Hepatocyte (in vitro differentiated cells): ENCODE data around the gene CRLF3. TPM values are rescaled to one million over a fixed set of nuclear protein-coding genes. Genes with fewer than 3 reads are reported as not detected.

Source experiments
- DNase-seq: peaks from one replicate; pipeline ENCODE4 v3.0.0-alpha.2; 2016; ENCODE audit warnings: low spot score
- H2AFZ ChIP-seq: fragments of 200-600 bp; sonication (generic); 2 replicates; pipeline ENCODE4 v1.6.0; 2016; ENCODE audit warnings: antibody characterized with exemption, mild to moderate bottlenecking
- H3K27ac ChIP-seq: fragments of 200-600 bp; sonication (generic); 2 replicates; pipeline ENCODE4 v1.5.1; 2016; ENCODE audit warnings: mild to moderate bottlenecking
- H3K27me3 ChIP-seq: fragments of 200-600 bp; sonication (generic); 2 replicates; pipeline ENCODE4 v1.6.1; 2016
- H3K36me3 ChIP-seq: fragments of 200-600 bp; sonication (generic); replicated peaks from 2 replicates; pipeline ENCODE4 v1.5.1; 2016; ENCODE audit warnings: low read depth; ENCODE audit not compliant: insufficient read depth
- H3K4me1 ChIP-seq: fragments of 200-600 bp; sonication (generic); 2 replicates; pipeline ENCODE4 v1.5.1; 2016; ENCODE audit warnings: mild to moderate bottlenecking, moderate library complexity; ENCODE audit not compliant: insufficient read depth
- H3K4me2 ChIP-seq: fragments of 200-600 bp; sonication (generic); 2 replicates; pipeline ENCODE4 v1.6.0; 2016
- H3K4me3 ChIP-seq: fragments of 200-600 bp; sonication (generic); 2 replicates; pipeline ENCODE4 v1.5.1; 2016; ENCODE audit warnings: mild to moderate bottlenecking
- H3K79me2 ChIP-seq: fragments of 200-600 bp; sonication (generic); 2 replicates; pipeline ENCODE4 v1.6.0; 2017; ENCODE audit warnings: mild to moderate bottlenecking
- H3K9me2 ChIP-seq: fragments of 200-600 bp; sonication (generic); replicated peaks from 2 replicates; pipeline ENCODE4 v1.6.0; 2017; ENCODE audit warnings: mild to moderate bottlenecking; ENCODE audit not compliant: insufficient read depth
- H3K9me3 ChIP-seq: fragments of 200-600 bp; sonication (generic); 2 replicates; pipeline ENCODE4 v1.5.1; 2016; ENCODE audit warnings: low read depth, mild to moderate bottlenecking
- H4K20me1 ChIP-seq: fragments of 200-600 bp; sonication (generic); 2 replicates; pipeline ENCODE4 v1.6.0; 2016; ENCODE audit warnings: mild to moderate bottlenecking; ENCODE audit not compliant: insufficient read depth, poor library complexity, severe bottlenecking
- CTCF ChIP-seq: fragments of 200-600 bp; sonication (generic); IDR thresholded peaks from 2 replicates; pipeline ENCODE4 v1.5.1; 2016; ENCODE audit warnings: antibody characterized with exemption, mild to moderate bottlenecking; ENCODE audit not compliant: poor library complexity
- EZH2 ChIP-seq: fragments of 200-600 bp; sonication (generic); IDR thresholded peaks from 2 replicates; pipeline ENCODE4 v1.6.1; 2016; ENCODE audit warnings: antibody characterized with exemption, mild to moderate bottlenecking, borderline replicate concordance
- EZH2phosphoT487 ChIP-seq: fragments of 200-600 bp; sonication (generic); IDR thresholded peaks from one replicate; pipeline ENCODE4 v1.6.1; 2018; ENCODE audit warnings: antibody characterized with exemption, mild to moderate bottlenecking, low read depth, moderate library complexity; ENCODE audit not compliant: unreplicated experiment, severe bottlenecking
- WGBS: methylation state at CpG from one replicate; pipeline ENCODE4 v1.1.6; 2016; ENCODE audit warnings: low lambda C conversion rate; ENCODE audit errors: missing lambda C conversion rate; 5-methylcytosine and 5-hydroxymethylcytosine counted together
- polyA plus RNA-seq: library from polyadenylated mRNA; unstranded; fragments of >200 nt; fragmentation: Nextera tagmentation; extraction: Ambion mirVana; gene quantifications from 2 replicates; pipeline ENCODE4 v1.2.1, GENCODE V29; 2016
- total RNA-seq: library from RNA; depleted of rRNA; stranded (reverse); fragments of >200 nt; gene quantifications from 2 replicates; pipeline ENCODE4 v1.2.3, GENCODE V29; 2014

CRLF3 gene
- total and polyA plus RNA-seq, 2 experiments from 2014 or later = 8.4 to 8.7 TPM

- under 1% methylated on average over 59 of the region's 59 CpGs for WGBS
- Histone ChIP-seq H3K27ac (peak within 1 kb of the TSS; percentile 36), H3K4me3 (peak within 1 kb of the TSS; percentile 91), H3K9me2 (no peaks in the 10 kb centered on the region), H3K9me3 (no peaks in the 10 kb centered on the region), H2AFZ (peak within 1 kb of the TSS; percentile 98), H3K36me3 (no peaks in the 10 kb centered on the region), H3K79me2 (peaks cover 30% of the 10 kb centered on the region), H4K20me1 (no peaks in the 10 kb centered on the region), H3K27me3 (no peaks in the 10 kb centered on the region), H3K4me1 (peaks cover 12% of the 10 kb centered on the region), H3K4me2 (peak within 1 kb of the TSS; percentile 89)
- DNase-seq = peak; percentile 94
- no peak for TF ChIP-seq CTCF
- TF ChIP-seq EZH2 = no peak
- no peak for TF ChIP-seq EZH2phosphoT487
Measured at GRCh38 chr17:30831663-30832437, 7.4 kb upstream of the CRLF3 start, which contains the start of gene ATAD5. ATAD5 (plus strand) TSS chr17:30831966; CDS start chr17:30832348, 382 bp downstream.

- Histone ChIP-seq H3K27me3 (no peaks in the 10 kb centered on the region), H3K4me1 (peaks cover 12% of the 10 kb centered on the region), H3K79me2 (peaks cover 30% of the 10 kb centered on the region), H3K9me3 (no peaks in the 10 kb centered on the region), H3K36me3 (no peaks in the 10 kb centered on the region), H4K20me1 (no peaks in the 10 kb centered on the region), H2AFZ (peak overlapping the region; percentile 98), H3K9me2 (no peaks in the 10 kb centered on the region), H3K27ac (peak overlapping the region; percentile 22), H3K4me3 (peak overlapping the region; percentile 53), H3K4me2 (peak overlapping the region; percentile 85)
- no peak for TF ChIP-seq EZH2phosphoT487
- no peak for TF ChIP-seq EZH2
- TF ChIP-seq CTCF = no peak
- WGBS = 32% methylated on average over 13 of the region's 13 CpGs
- peak; percentile 10 for DNase-seq
Measured at GRCh38 chr17:30831257-30831656, 6.8 kb upstream of the CRLF3 start.

GRCh38 chr17:30829022-30829421 is 4.5 kb upstream of the CRLF3 start:
- no peak for DNase-seq
- H4K20me1 ChIP-seq = no peaks in the 10 kb centered on the region
- H3K4me3 ChIP-seq = no peak overlapping the region
- H3K9me3 ChIP-seq = no peaks in the 10 kb centered on the region
- H3K4me2 ChIP-seq = no peak overlapping the region
- H2AFZ ChIP-seq = no peak overlapping the region
- WGBS = 80% methylated on average over 5 of the region's 5 CpGs
- peaks cover 21% of the 10 kb centered on the region for H3K79me2 ChIP-seq
- no peaks in the 10 kb centered on the region for H3K36me3 ChIP-seq
- H3K4me1 ChIP-seq = peaks cover 17% of the 10 kb centered on the region
- no peak for TF ChIP-seq EZH2
- H3K9me2 ChIP-seq = no peaks in the 10 kb centered on the region
- H3K27me3 ChIP-seq = no peaks in the 10 kb centered on the region
- no peak overlapping the region for H3K27ac ChIP-seq

GRCh38 chr17:30827082-30827481 is 2.6 kb upstream of the CRLF3 start:
- Histone ChIP-seq H3K9me2 (no peaks in the 10 kb centered on the region), H3K27ac (no peak overlapping the region), H3K4me3 (no peak overlapping the region), H3K4me2 (no peak overlapping the region), H2AFZ (no peak overlapping the region), H3K9me3 (no peaks in the 10 kb centered on the region), H3K36me3 (no peaks in the 10 kb centered on the region), H3K27me3 (no peaks in the 10 kb centered on the region), H3K4me1 (peaks cover 10% of the 10 kb centered on the region), H3K79me2 (peaks cover 19% of the 10 kb centered on the region), H4K20me1 (no peaks in the 10 kb centered on the region)
- WGBS = 96% methylated on average over 6 of the region's 6 CpGs
- TF ChIP-seq EZH2phosphoT487 (no peak), EZH2 (no peak), CTCF (no peak)
- no peak for DNase-seq
